SK-N-SH (cell line): ENCODE data around the gene ARMC6. TPM values are rescaled to one million over a fixed set of nuclear protein-coding genes. Genes with fewer than 3 reads are reported as not detected.

Experiments
- CTCF ChIA-PET: fragments of 300-600, 350-600 bp; formaldehyde crosslinking; extraction: SDS; loops from one replicate; lab custom pipeline; 2021; lab: Yijun Ruan, JAX
- POLR2A ChIA-PET: fragments of 350-600 bp; sonication (Branson Sonifier 250); formaldehyde crosslinking; extraction: SDS; loops from one replicate; lab custom pipeline; 2020; ENCODE audit warnings: antibody characterized with exemption, inconsistent platforms; lab: Yijun Ruan, JAX
- DNase-seq: peaks from one replicate; pipeline ENCODE4 v3.0.0; 2012
- H2AFZ ChIP-seq: fragments of 200-600 bp; sonication (generic); 2 replicates; pipeline ENCODE4 v1.8.1; 2016; ENCODE audit warnings: antibody characterized with exemption, mild to moderate bottlenecking, low read depth
- H3F3A ChIP-seq: fragments of 200-600 bp; sonication (generic); replicated peaks from 2 replicates; pipeline ENCODE3; 2016; ENCODE audit warnings: antibody characterized with exemption, mild to moderate bottlenecking; ENCODE audit not compliant: insufficient read depth
- H3K27ac ChIP-seq, 2 experiments: fragments of 200-500 bp in 1 of 2; fragments of 200-600 bp in 1 of 2; sonication (Bioruptor generic) in 1 of 2; sonication (generic), shearing (Covaris generic) in 1 of 2; 2 replicates each; pipeline versions ENCODE4 v1.5.1 to v1.6.1; 2014 to 2016; ENCODE audit warnings: low read depth in 2 of 2, inconsistent platforms in 1 of 2, low read length in 1 of 2, mild to moderate bottlenecking in 1 of 2, mixed read lengths in 1 of 2
- H3K27me3 ChIP-seq: fragments of 200-600 bp; sonication (generic), shearing (Covaris generic); 2 replicates; pipeline ENCODE4 v1.6.1; 2016; ENCODE audit warnings: mixed run types; ENCODE audit not compliant: insufficient read depth
- H3K36me3 ChIP-seq, 2 experiments: fragments of 200-500 bp in 1 of 2; fragments of 200-600 bp in 1 of 2; sonication (Bioruptor generic) in 1 of 2; sonication (generic) in 1 of 2; replicated peaks in 1 of 2; 2 replicates each; pipeline versions ENCODE3 to v1.5.1; 2014 to 2016; ENCODE audit warnings: low read length in 1 of 2, mild to moderate bottlenecking in 1 of 2; ENCODE audit not compliant: insufficient read depth in 2 of 2, control insufficient read depth in 1 of 2
- H3K4me1 ChIP-seq, 2 experiments: fragments of 200-500 bp in 1 of 2; fragments of 200-600 bp in 1 of 2; sonication (Bioruptor generic) in 1 of 2; sonication (generic), shearing (Covaris generic) in 1 of 2; 2 replicates each; pipeline versions ENCODE4 v1.5.1 to v1.6.1; 2014 to 2016; ENCODE audit warnings: low read depth in 1 of 2, low read length in 1 of 2, mixed run types in 1 of 2; ENCODE audit not compliant: insufficient read depth in 2 of 2, control insufficient read depth in 1 of 2
- H3K4me2 ChIP-seq: fragments of 200-600 bp; sonication (generic), shearing (Covaris generic); 2 replicates; pipeline ENCODE4 v1.6.1; 2017; ENCODE audit warnings: mixed run types
- H3K4me3 ChIP-seq, 2 experiments: fragments of 200-500 bp in 1 of 2; fragments of 200-600 bp in 1 of 2; sonication (Bioruptor generic) in 1 of 2; sonication (generic), shearing (Covaris generic) in 1 of 2; 2 replicates each; pipeline versions ENCODE4 v1.5.1 to v1.8.1; 2014 to 2016; ENCODE audit warnings: low read depth in 2 of 2, inconsistent platforms in 1 of 2, low read length in 1 of 2, mild to moderate bottlenecking in 1 of 2, mixed read lengths in 1 of 2, moderate library complexity in 1 of 2
- H3K79me2 ChIP-seq: fragments of 200-600 bp; sonication (generic); 2 replicates; pipeline ENCODE4 v1.8.1; 2017; ENCODE audit warnings: mild to moderate bottlenecking; ENCODE audit not compliant: insufficient read depth
- H3K9ac ChIP-seq: fragments of 200-600 bp; sonication (generic); 2 replicates; pipeline ENCODE4 v1.6.1; 2017; ENCODE audit warnings: mixed run types
- H3K9me2 ChIP-seq: fragments of 200-600 bp; sonication (generic); 2 replicates; pipeline ENCODE4 v1.6.1; 2017; ENCODE audit warnings: mixed run types
- H3K9me3 ChIP-seq: fragments of 200-600 bp; sonication (generic); 2 replicates; pipeline ENCODE4 v1.6.1; 2017; ENCODE audit warnings: mixed run types, mild to moderate bottlenecking, moderate library complexity
- H4K20me1 ChIP-seq: fragments of 200-600 bp; sonication (generic); 2 replicates; pipeline ENCODE4 v1.6.1; 2017; ENCODE audit warnings: mild to moderate bottlenecking, mixed run types; ENCODE audit not compliant: insufficient read depth
- EZH2phosphoT487 ChIP-seq: fragments of 200-600 bp; sonication (generic); IDR thresholded peaks from 2 replicates; pipeline ENCODE4 v1.6.1; 2017; ENCODE audit warnings: low read depth, mixed run types, mild to moderate bottlenecking, antibody characterized with exemption, moderate library complexity, borderline replicate concordance
- FOXJ3 ChIP-seq: sonication (generic); formaldehyde crosslinking; IDR thresholded peaks from 2 replicates; pipeline ENCODE4 v1.5.1; 2020; ENCODE audit warnings: mild to moderate bottlenecking, missing genetic modification reagents
- FOXM1 ChIP-seq: IDR thresholded peaks from 2 replicates; pipeline ENCODE4 v1.4.0; 2012; ENCODE audit warnings: low read depth, mild to moderate bottlenecking
- GABPA ChIP-seq: IDR thresholded peaks from 2 replicates; pipeline ENCODE4 v1.4.0; 2012; ENCODE audit warnings: low read depth, mild to moderate bottlenecking
- GATA2 ChIP-seq: sonication (generic); formaldehyde crosslinking; IDR thresholded peaks from 2 replicates; pipeline ENCODE4 v1.5.0; 2020; ENCODE audit warnings: mild to moderate bottlenecking, missing genetic modification reagents
- JUND ChIP-seq: IDR thresholded peaks from 2 replicates; pipeline ENCODE4 v1.4.0; 2012
- MEF2A ChIP-seq: IDR thresholded peaks from 2 replicates; pipeline ENCODE4 v1.4.0; 2012; ENCODE audit warnings: low read depth, borderline replicate concordance
- RAD21 ChIP-seq: IDR thresholded peaks from 2 replicates; pipeline ENCODE4 v1.6.1; 2012; ENCODE audit warnings: mild to moderate bottlenecking, low read length
- REST ChIP-seq: IDR thresholded peaks from 2 replicates; pipeline ENCODE4 v1.6.1; 2012; ENCODE audit warnings: mild to moderate bottlenecking, low read depth, low read length, moderate library complexity
- RFX5 ChIP-seq: IDR thresholded peaks from 2 replicates; pipeline ENCODE4 v1.6.1; 2012; ENCODE audit warnings: mild to moderate bottlenecking, improper control_type of control experiment, low read length
- RXRA ChIP-seq: IDR thresholded peaks from 2 replicates; pipeline ENCODE4 v1.4.0; 2012; ENCODE audit warnings: low read depth, mild to moderate bottlenecking, borderline replicate concordance
- SIN3A ChIP-seq: IDR thresholded peaks from 2 replicates; pipeline ENCODE4 v1.6.1; 2012; ENCODE audit warnings: low read depth, mild to moderate bottlenecking, low read length, moderate library complexity, borderline replicate concordance
- SMC3 ChIP-seq: IDR thresholded peaks from 2 replicates; pipeline ENCODE4 v1.6.1; 2012; ENCODE audit warnings: low read depth, low read length, improper control_type of control experiment
- TCF12 ChIP-seq: IDR thresholded peaks from 2 replicates; pipeline ENCODE4 v1.4.0; 2012
- YY1 ChIP-seq: IDR thresholded peaks from 2 replicates; pipeline ENCODE4 v1.4.0; 2012; ENCODE audit warnings: low read depth, mild to moderate bottlenecking
- WGBS: methylation state at CpG from one replicate; pipeline ENCODE4 v1.1.6; 2017; ENCODE audit warnings: low lambda C conversion rate; 5-methylcytosine and 5-hydroxymethylcytosine counted together
- polyA plus RNA-seq, 3 experiments: library from polyadenylated mRNA; depleted of rRNA; stranded (reverse); fragments of >200 nt; gene quantifications; 2 replicates each; pipeline ENCODE4 v1.2.3, GENCODE V29; 2012
- TF ChIP-seq, protein P1 (sequence below): IDR thresholded peaks from 2 replicates; pipeline ENCODE4 v1.4.0; 2012; ENCODE audit warnings: low read depth
- TF ChIP-seq, protein P2 (sequence below): IDR thresholded peaks from 2 replicates; pipeline ENCODE4; 2012
- TF ChIP-seq, protein P3 (sequence below): IDR thresholded peaks from 2 replicates; pipeline ENCODE4 v1.4.0; 2012; ENCODE audit warnings: low read depth, borderline replicate concordance

Gene ARMC6
- polyA plus RNA-seq, 1 of the 3 experiments (the other 2 are of a cell fraction): 34.7 TPM

GRCh38 chr19:18987456-18987855, 45.9 kb upstream of the ARMC6 start:
- H3F3A ChIP-seq: peaks cover 5% of the 10 kb centered on the region
- no peaks in the 10 kb centered on the region; the same call in 1 of the 2 replicates for H3K27me3 ChIP-seq
- H3K9ac ChIP-seq: no peak overlapping the region
- no peaks in the 10 kb centered on the region for H4K20me1 ChIP-seq
- H3K4me2 ChIP-seq: no peak overlapping the region
- no peaks in the 10 kb centered on the region for H3K4me1 ChIP-seq
- H3K79me2 ChIP-seq: no peaks in the 10 kb centered on the region
- H3K36me3 ChIP-seq: peaks cover 0 to 9% of the 10 kb centered on the region in 2 experiments
- TF ChIP-seq GATA2 (CRISPR knock-in tag) (no peak), SIN3A (no peak), RFX5 (no peak), GABPA (no peak), FOXM1 (no peak), EZH2phosphoT487 (no peak), YY1 (no peak), FOXJ3 (CRISPR knock-in tag) (no peak), RXRA (no peak), REST (no peak), RAD21 (no peak), MEF2A (no peak), TCF12 (no peak), SMC3 (no peak), JUND (no peak)
- TF ChIP-seq, protein P1, sequence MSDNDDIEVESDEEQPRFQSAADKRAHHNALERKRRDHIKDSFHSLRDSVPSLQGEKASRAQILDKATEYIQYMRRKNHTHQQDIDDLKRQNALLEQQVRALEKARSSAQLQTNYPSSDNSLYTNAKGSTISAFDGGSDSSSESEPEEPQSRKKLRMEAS: no peak
- TF ChIP-seq, protein P2, sequence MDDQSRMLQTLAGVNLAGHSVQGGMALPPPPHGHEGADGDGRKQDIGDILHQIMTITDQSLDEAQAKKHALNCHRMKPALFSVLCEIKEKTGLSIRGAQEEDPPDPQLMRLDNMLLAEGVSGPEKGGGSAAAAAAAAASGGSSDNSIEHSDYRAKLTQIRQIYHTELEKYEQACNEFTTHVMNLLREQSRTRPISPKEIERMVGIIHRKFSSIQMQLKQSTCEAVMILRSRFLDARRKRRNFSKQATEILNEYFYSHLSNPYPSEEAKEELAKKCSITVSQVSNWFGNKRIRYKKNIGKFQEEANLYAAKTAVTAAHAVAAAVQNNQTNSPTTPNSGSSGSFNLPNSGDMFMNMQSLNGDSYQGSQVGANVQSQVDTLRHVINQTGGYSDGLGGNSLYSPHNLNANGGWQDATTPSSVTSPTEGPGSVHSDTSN: no peak
- TF ChIP-seq, protein P3, sequence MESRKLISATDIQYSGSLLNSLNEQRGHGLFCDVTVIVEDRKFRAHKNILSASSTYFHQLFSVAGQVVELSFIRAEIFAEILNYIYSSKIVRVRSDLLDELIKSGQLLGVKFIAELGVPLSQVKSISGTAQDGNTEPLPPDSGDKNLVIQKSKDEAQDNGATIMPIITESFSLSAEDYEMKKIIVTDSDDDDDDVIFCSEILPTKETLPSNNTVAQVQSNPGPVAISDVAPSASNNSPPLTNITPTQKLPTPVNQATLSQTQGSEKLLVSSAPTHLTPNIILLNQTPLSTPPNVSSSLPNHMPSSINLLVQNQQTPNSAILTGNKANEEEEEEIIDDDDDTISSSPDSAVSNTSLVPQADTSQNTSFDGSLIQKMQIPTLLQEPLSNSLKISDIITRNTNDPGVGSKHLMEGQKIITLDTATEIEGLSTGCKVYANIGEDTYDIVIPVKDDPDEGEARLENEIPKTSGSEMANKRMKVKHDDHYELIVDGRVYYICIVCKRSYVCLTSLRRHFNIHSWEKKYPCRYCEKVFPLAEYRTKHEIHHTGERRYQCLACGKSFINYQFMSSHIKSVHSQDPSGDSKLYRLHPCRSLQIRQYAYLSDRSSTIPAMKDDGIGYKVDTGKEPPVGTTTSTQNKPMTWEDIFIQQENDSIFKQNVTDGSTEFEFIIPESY: no peak
- TF ChIP-seq, all 33 proteins: peak for 0
- POLR2A ChIA-PET: interaction anchor here (0.6 kb wide), 1 partner anchor 88 kb away, joined by 6 read pairs; no protein-coding TSS in a partner anchor
- Histone ChIP-seq H2AFZ (no peak overlapping the region), H3K27ac (no peak overlapping the region), H3K9me3 (no peaks in the 10 kb centered on the region), H3K4me3 (no peak overlapping the region), H3K9me2 (no peaks in the 10 kb centered on the region)
- CTCF ChIA-PET: interaction anchor here (0.6 to 3.6 kb wide), 38 partner anchors 8 to 537 kb away, joined by 3 to 45 read pairs (median 5); partner anchors contain the start of genes CERS1, COPE, DDX49 and REX1BD
- WGBS: 70% methylated on average over 4 of the region's 4 CpGs
- DNase-seq: no peak
